ENCODE data around the gene C10orf90.

C10orf90 gene

DNA sequence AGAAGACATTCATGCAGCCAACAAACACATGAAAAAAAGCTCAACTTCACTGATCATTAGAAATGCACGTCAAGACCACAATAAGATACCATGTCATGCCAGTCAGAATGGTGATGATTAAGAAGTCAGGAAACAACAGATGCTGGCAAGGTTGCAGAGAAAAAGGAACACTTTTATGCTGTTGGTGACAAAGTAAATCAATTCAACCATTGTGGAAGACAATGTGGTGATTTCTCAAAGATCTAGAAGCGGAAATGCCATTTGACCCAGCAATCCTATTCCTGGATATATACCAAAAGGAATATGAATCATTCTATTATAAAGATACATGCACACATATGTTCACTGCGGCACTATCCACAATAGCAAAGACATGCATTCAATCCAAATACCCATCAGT, 77.6 kb downstream of the C10orf90 start:
- TF ChIP-seq, protein P1, sequence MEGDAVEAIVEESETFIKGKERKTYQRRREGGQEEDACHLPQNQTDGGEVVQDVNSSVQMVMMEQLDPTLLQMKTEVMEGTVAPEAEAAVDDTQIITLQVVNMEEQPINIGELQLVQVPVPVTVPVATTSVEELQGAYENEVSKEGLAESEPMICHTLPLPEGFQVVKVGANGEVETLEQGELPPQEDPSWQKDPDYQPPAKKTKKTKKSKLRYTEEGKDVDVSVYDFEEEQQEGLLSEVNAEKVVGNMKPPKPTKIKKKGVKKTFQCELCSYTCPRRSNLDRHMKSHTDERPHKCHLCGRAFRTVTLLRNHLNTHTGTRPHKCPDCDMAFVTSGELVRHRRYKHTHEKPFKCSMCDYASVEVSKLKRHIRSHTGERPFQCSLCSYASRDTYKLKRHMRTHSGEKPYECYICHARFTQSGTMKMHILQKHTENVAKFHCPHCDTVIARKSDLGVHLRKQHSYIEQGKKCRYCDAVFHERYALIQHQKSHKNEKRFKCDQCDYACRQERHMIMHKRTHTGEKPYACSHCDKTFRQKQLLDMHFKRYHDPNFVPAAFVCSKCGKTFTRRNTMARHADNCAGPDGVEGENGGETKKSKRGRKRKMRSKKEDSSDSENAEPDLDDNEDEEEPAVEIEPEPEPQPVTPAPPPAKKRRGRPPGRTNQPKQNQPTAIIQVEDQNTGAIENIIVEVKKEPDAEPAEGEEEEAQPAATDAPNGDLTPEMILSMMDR (conservative IDR thresholded peaks at IDR 0.05; ENCODE audit: low read depth, low read length): no peak
- no peak for DNase-seq (ENCODE audit: low read depth)
- no peak overlapping the region for H3K4me3 ChIP-seq (ENCODE audit: low read depth, low read length)

DNA sequence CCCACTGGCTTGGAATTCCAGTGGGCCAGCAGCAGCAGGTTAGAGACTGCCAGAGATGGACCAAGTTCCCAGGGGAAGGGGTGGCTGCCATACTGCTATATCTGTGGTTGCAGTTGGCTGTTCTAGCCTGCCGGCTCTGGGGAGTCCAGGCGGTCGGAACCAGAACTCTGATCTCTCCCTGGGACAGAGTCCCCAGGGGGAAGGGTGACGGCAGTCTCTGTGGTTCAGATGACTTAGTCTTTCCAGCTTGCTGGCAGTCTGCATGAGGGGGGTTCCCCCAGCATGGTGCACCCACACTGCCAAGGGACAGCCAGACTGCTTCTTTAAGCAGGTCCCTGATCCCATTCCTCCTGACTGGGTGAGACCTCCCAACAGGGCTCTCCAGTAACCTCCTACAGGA, 82.5 kb downstream of the C10orf90 start:
- TF ChIP-seq, protein P1 (conservative IDR thresholded peaks at IDR 0.05; ENCODE audit: low read depth, low read length): no peak
- no peak for DNase-seq (ENCODE audit: low read depth)
- H3K4me3 ChIP-seq (ENCODE audit: low read depth, low read length): no peak overlapping the region

DNA sequence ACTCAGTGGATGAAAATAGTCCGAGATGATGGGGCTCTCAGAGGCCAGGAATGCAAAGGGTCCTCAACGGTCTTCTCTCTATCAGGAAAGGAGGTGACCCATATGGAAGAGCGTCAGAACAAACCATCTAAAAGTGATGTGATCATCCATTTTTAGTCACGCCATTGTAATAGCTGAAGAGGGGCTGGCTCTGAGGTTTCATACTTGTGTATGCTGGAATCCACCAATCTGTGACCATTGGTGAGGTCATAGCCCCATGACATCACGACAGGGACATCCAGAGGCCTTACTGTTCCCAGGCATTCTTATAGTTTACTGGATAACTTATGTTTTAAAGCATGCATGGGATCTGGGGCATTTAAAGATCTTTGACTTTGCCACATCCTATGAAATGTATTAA, 83.6 kb downstream of the C10orf90 start:
- TF ChIP-seq, protein P1 (conservative IDR thresholded peaks at IDR 0.05; ENCODE audit: low read depth, low read length): no peak
- H3K4me3 ChIP-seq (ENCODE audit: low read depth, low read length): no peak overlapping the region
- DNase-seq (ENCODE audit: low read depth): no peak

DNA sequence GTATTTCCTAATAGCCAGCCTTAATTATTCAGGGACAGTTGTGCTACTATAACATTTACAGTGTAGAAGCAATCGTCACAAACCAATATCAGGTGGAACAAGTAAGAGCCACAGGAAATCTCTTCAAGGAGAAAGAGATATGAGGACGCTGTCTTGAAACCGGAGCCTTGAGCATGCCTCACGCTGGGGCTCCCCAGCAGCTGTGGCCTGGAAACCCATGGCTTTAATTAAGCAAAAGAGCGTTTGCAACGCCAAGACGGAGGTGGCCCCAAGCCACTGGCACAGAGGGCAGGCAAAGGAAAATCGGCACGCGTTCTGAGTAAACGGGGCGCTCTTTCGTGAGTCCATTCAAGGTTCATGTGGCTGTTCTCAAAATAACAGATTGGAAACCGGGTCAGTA, 84.4 kb downstream of the C10orf90 start:
- H3K4me3 ChIP-seq (ENCODE audit: low read depth, low read length): no peak overlapping the region
- TF ChIP-seq, protein P1 (conservative IDR thresholded peaks at IDR 0.05; ENCODE audit: low read depth, low read length): no peak

DNA sequence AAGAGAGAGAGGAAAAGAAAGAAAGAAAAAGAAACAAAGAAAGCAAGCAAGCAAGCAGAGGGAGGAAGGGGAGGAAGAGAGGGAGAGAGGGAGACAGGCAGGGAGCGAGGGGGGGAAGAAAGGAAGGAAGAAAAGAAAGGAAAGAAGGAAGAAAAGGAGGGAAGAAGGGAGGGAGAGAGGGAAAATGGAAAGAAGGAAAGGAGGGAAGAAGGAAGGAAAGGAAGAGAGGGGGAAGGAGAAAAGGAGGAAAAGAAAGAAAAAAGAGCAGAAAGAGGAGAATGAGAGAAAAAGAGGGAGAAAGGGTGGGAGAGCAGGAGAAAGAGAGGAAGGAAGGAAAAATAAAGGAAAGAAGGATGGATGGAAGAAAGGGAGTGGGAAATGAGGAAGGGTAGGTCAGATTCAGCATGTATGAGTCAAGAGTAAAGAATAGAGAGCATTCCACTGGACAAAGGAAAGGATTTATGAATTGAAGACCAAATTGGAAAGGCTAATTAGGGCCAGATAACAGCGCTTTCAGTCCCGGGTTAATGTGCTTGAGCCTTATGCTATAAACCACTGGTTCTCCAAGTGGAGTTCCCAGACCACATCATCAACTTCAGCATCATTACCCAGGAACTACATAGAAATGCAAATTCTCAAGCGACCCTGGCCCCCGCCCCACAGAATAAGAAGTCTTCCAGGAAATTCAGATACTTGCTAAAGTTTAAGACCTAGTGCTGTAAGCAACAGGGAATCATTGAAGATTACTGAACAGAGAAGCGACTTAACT, 85.1 kb downstream of the C10orf90 start:
- H3K4me3 ChIP-seq (ENCODE audit: low read depth, low read length): no peak overlapping the region
- TF ChIP-seq, protein P1 (conservative IDR thresholded peaks at IDR 0.05; ENCODE audit: low read depth, low read length): no peak
- DNase-seq (ENCODE audit: low read depth): no peak

More for the DNA sequence above, 84.4 kb downstream of the C10orf90 start:
- peak; percentile 10 for DNase-seq (ENCODE audit: low read depth)

DNA sequence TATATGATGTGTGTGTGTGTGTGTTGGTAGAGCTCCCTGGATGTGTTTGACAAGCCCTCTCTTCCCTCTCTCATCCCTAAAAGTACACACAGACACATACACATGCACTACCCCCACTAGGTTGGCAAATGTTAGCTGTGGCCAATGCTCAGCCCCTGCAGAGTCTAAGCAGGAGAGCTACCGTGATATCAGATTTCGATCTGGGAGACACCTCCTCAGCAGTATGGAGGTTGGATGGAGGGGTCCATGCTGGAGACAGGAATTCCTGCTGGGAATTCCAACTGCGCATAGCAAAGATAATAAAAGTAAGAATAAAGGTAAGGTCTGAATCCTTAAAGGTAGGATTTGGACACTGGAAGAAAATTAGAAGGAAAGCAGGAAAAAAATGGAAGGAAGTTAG, 85.7 kb downstream of the C10orf90 start:
- no peak overlapping the region for H3K4me3 ChIP-seq (ENCODE audit: low read depth, low read length)
- no peak for DNase-seq (ENCODE audit: low read depth)
- TF ChIP-seq, protein P1 (conservative IDR thresholded peaks at IDR 0.05; ENCODE audit: low read depth, low read length): no peak
